ENCODE measurements around the gene LTBP1. TPM values are rescaled to one million over a fixed set of nuclear protein-coding genes. Genes with fewer than 3 reads are reported as not detected.

Gene LTBP1
- total and polyA plus RNA-seq, 4 donors, result 107 to 573 (median 545) TPM

DNA sequence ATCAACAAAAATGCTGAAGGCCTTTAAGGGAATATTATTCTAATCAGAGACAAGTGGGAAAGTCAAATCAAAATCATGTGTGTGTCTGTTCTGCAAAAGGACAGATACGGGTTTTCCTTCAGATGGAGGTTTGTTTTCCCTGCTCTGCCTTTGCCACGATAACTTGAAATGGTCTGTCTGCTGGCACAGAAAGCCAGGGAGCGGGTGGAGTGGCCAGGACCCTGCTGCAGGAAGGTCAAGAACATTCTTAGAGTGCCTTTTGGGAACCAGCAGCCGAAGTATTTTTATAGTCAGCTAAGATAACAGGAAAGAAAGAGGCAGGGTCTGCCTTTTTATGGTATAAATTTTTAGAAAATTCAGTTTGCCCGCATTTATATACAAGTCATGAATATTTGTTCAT lies 234.2 kb downstream of the LTBP1 start:
- Histone ChIP-seq H3K36me3 (ENCODE audit: control insufficient read depth in 1 of 2, insufficient read depth in 2 of 2, low read length in 1 of 2) (peaks cover 2 to 3% of the 10 kb centered on the region in 2 donors), H3K27ac (ENCODE audit: low read depth in 1 of 2, low read length in 2 of 2) (peak overlapping the region; percentile 28 to 68), H3K9me3 (ENCODE audit: control insufficient read depth, low read length) (no peaks in the 10 kb centered on the region), H3K4me3 (ENCODE audit: low read length in 2 of 2) (no peak overlapping the region), H3K27me3 (ENCODE audit: control insufficient read depth in 1 of 2, insufficient read depth in 2 of 2, low read length in 1 of 2) (no peaks in the 10 kb centered on the region), H3K4me1 (ENCODE audit: control insufficient read depth in 1 of 2, insufficient read depth in 2 of 2, low read length in 2 of 2) (peaks cover 4 to 16% of the 10 kb centered on the region in 2 donors)
- intact Hi-C loops (cut with DNase I), result no loop called here
- WGBS, 2 donors, result 5 to 7% methylated on average over 5 of the region's 5 CpGs
- peak in 1 of 2 donors; percentile 66 for DNase-seq
- ATAC-seq (ENCODE audit: low FRiP score), result peak; percentile 73

DNA sequence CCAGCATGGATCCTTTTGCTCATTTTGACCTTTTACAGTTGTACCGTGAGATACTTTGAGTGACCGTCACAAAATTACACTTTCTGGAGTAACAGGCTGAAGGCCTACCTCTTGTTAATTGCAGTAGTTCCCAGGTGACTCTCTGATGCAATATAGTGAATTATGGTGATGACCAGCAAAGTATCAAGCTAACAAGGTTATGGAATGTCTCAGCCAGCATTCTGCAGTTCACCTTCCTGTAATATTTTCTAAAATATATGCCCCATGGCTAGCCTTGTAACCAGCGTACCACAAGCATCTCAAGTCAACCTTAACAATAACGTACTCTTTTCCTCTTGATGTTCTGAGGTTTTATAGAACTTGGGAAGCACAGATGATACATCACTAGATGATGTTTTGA lies 234.7 kb downstream of the LTBP1 start:
- WGBS, 2 donors, result 59 to 63% methylated on average over 4 of the region's 4 CpGs

DNA sequence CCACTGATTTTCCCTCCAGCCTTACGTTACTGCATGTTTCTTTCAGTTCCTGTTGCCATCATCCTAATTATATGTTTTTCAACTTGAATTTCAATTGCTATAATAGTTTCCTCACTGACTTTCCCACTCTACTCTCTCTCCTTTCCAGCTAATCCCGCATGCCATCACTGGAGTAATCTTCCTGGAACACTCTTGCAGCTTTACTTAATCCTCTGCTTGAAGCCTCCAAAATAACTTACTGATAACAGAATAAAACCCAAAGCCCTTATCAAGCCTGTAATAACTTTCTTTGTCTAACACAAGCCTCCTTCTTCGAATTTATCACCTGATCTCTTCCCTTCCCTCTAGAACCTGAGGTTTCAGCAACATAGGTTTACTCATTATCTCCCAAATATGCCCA lies 237.3 kb downstream of the LTBP1 start:
- H3K36me3 ChIP-seq (ENCODE audit: control insufficient read depth in 1 of 2, insufficient read depth in 2 of 2, low read length in 1 of 2), result peaks cover 3 to 6% of the 10 kb centered on the region in 2 donors
- H3K27ac ChIP-seq (ENCODE audit: low read depth in 1 of 2, low read length in 2 of 2), result peak overlapping the region; percentile 12 to 36
- no peak for DNase-seq
- H3K4me1 ChIP-seq (ENCODE audit: control insufficient read depth in 1 of 2, insufficient read depth in 2 of 2, low read length in 2 of 2), result peaks cover 4 to 18% of the 10 kb centered on the region in 2 donors
- no peak overlapping the region for H3K4me3 ChIP-seq (ENCODE audit: low read length in 2 of 2)
- ATAC-seq (ENCODE audit: low FRiP score), result no peak
- intact Hi-C loops (cut with DNase I), result no loop called here
- WGBS, 2 donors, result 29 to 34% methylated on average over 3 of the region's 3 CpGs
- H3K27me3 ChIP-seq (ENCODE audit: control insufficient read depth in 1 of 2, insufficient read depth in 2 of 2, low read length in 1 of 2), result no peaks in the 10 kb centered on the region
- no peaks in the 10 kb centered on the region for H3K9me3 ChIP-seq (ENCODE audit: control insufficient read depth, low read length)

More for the DNA sequence above, 234.7 kb downstream of the LTBP1 start:
- Histone ChIP-seq H3K27ac (ENCODE audit: low read depth in 1 of 2, low read length in 2 of 2) (peak overlapping the region; percentile 28 to 84), H3K36me3 (ENCODE audit: control insufficient read depth in 1 of 2, insufficient read depth in 2 of 2, low read length in 1 of 2) (peaks cover 2 to 3% of the 10 kb centered on the region in 2 donors), H3K4me3 (ENCODE audit: low read length in 2 of 2) (no peak overlapping the region), H3K4me1 (ENCODE audit: control insufficient read depth in 1 of 2, insufficient read depth in 2 of 2, low read length in 2 of 2) (peaks cover 4 to 16% of the 10 kb centered on the region in 2 donors), H3K9me3 (ENCODE audit: control insufficient read depth, low read length) (no peaks in the 10 kb centered on the region), H3K27me3 (ENCODE audit: control insufficient read depth in 1 of 2, insufficient read depth in 2 of 2, low read length in 1 of 2) (no peaks in the 10 kb centered on the region)
- no peak for DNase-seq
- no peak for ATAC-seq (ENCODE audit: low FRiP score)
- intact Hi-C loops (cut with DNase I), result no loop called here

DNA sequence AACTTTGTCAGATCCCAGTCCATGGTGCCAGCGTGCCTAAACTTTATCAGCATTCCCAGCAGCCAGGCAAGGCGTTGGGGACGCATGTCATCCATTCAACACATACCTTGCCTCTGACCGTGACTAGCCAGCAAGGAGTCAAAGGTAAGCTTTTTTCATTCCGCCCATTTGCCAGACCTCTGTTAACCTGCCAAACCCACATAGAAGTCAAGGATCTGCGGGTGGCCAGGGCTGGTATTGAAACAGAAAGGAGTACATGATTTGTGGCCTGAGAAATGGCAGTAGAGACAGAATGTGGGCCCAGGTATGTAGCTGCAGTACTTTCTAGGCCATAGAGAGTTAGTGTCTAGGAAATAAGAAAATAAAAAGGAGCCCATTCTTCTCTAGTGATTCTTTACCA lies 240.2 kb downstream of the LTBP1 start:
- 77% methylated on average over 6 of the region's 6 CpGs for WGBS, 2 donors
- peaks cover 8 to 11% of the 10 kb centered on the region in 2 donors for H3K4me1 ChIP-seq (ENCODE audit: control insufficient read depth in 1 of 2, insufficient read depth in 2 of 2, low read length in 2 of 2)

DNA sequence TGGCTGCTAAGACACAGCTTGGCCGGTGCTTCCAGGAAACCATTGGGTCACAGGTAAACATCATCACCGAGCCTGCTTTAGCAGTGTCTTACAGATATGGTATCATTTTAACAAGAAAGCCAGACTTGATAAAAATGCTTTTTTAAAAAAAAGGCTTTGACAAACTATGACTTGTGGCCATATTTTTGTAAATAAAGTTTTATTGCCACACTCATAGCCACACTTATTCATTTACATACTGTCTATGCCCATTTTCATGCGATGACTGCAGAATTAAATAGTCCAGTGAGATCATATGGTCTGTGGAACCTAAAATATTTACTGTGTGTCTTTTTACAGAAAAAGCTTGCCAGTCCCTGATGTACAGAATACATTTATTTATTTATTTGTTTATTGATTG lies 242.0 kb downstream of the LTBP1 start:
- H3K36me3 ChIP-seq (ENCODE audit: control insufficient read depth in 1 of 2, insufficient read depth in 2 of 2, low read length in 1 of 2), result peaks cover 4 to 12% of the 10 kb centered on the region in 2 donors

More for the DNA sequence above, 240.2 kb downstream of the LTBP1 start:
- intact Hi-C loops (cut with DNase I), result no loop called here
- DNase-seq, result no peak
- peak overlapping the region in 1 of 2 donors; percentile 12 for H3K27ac ChIP-seq (ENCODE audit: low read depth in 1 of 2, low read length in 2 of 2)
- no peaks in the 10 kb centered on the region for H3K27me3 ChIP-seq (ENCODE audit: control insufficient read depth in 1 of 2, insufficient read depth in 2 of 2, low read length in 1 of 2)
- H3K9me3 ChIP-seq (ENCODE audit: control insufficient read depth, low read length), result no peaks in the 10 kb centered on the region
- ATAC-seq (ENCODE audit: low FRiP score), result no peak
- H3K36me3 ChIP-seq (ENCODE audit: control insufficient read depth in 1 of 2, insufficient read depth in 2 of 2, low read length in 1 of 2), result peaks cover 6 to 8% of the 10 kb centered on the region in 2 donors
- no peak overlapping the region for H3K4me3 ChIP-seq (ENCODE audit: low read length in 2 of 2)

DNA sequence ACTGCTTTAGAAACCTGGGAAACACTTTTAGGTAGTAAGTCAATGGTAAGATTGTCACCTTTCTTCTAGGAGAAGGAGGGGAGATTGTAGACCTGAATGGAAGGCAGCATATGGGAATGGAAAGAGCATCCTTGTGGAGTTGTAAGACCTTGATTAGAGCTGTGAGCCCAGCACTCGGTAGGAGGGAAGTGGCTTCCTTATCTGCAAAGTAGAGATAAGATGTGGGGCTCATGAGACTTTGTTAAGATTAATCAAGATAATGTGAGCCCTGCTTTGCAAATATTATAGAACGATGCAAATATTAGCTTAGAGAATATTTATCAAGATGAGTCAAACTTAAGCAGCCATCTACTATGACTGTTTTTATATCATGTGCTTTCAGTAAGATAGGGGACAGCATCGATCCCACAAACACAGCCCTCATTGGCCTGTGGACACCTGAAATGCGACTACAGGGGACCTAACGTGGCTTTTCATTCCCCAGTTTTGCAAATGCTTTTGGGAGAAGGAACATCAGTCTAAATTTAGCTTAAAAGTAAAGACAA lies 243.7 kb downstream of the LTBP1 start:
- H3K4me1 ChIP-seq (ENCODE audit: control insufficient read depth in 1 of 2, insufficient read depth in 2 of 2, low read length in 2 of 2), result peaks cover 5 to 8% of the 10 kb centered on the region in 2 donors
- DNase-seq, result no peak
- WGBS, 2 donors, result 5 to 7% methylated on average over 5 of the region's 5 CpGs
- peaks cover 4 to 11% of the 10 kb centered on the region in 2 donors for H3K36me3 ChIP-seq (ENCODE audit: control insufficient read depth in 1 of 2, insufficient read depth in 2 of 2, low read length in 1 of 2)
- no peak for ATAC-seq (ENCODE audit: low FRiP score)
- no peak overlapping the region for H3K4me3 ChIP-seq (ENCODE audit: low read length in 2 of 2)
- H3K9me3 ChIP-seq (ENCODE audit: control insufficient read depth, low read length), result no peaks in the 10 kb centered on the region
- intact Hi-C loops (cut with DNase I), result no loop called here
- no peaks in the 10 kb centered on the region for H3K27me3 ChIP-seq (ENCODE audit: control insufficient read depth in 1 of 2, insufficient read depth in 2 of 2, low read length in 1 of 2)
- H3K27ac ChIP-seq (ENCODE audit: low read depth in 1 of 2, low read length in 2 of 2), result peak overlapping the region in 1 of 2 donors; percentile 81

More for the DNA sequence above, 242.0 kb downstream of the LTBP1 start:
- DNase-seq (no peak), ATAC-seq (ENCODE audit: low FRiP score) (no peak)
- H3K4me1 ChIP-seq (ENCODE audit: control insufficient read depth in 1 of 2, insufficient read depth in 2 of 2, low read length in 2 of 2), result peaks cover 4 to 11% of the 10 kb centered on the region in 2 donors
- no peak overlapping the region for H3K27ac ChIP-seq (ENCODE audit: low read depth in 1 of 2, low read length in 2 of 2)
- intact Hi-C loops (cut with DNase I), result no loop called here
- no peaks in the 10 kb centered on the region for H3K9me3 ChIP-seq (ENCODE audit: control insufficient read depth, low read length)
- H3K27me3 ChIP-seq (ENCODE audit: control insufficient read depth in 1 of 2, insufficient read depth in 2 of 2, low read length in 1 of 2), result no peaks in the 10 kb centered on the region
- H3K4me3 ChIP-seq (ENCODE audit: low read length in 2 of 2), result no peak overlapping the region
- WGBS, 2 donors, result 94 to 100% methylated on average over 3 of the region's 3 CpGs

DNA sequence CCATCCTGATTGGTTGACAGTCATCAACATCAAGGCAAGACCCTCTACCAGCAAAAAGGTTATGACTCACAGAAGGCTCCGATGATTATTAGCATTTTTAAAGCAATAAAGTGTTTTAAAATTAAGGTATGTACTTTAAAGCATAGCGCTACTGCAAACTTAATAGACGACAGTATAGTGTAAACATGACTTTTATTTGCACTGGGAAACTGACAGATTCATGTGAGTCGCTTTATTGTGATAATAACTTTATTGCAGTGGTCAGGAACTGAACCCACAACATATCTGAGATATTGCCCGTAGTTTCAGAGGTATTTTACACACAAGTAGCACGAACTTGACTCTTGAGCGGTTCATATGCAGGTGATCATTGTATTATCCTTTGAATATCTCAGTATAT lies 249.1 kb downstream of the LTBP1 start:
- Histone ChIP-seq H3K4me3 (ENCODE audit: low read length in 2 of 2) (no peak overlapping the region), H3K36me3 (ENCODE audit: control insufficient read depth in 1 of 2, insufficient read depth in 2 of 2, low read length in 1 of 2) (peaks cover 0 to 7% of the 10 kb centered on the region in 2 donors), H3K9me3 (ENCODE audit: control insufficient read depth, low read length) (no peaks in the 10 kb centered on the region), H3K27me3 (ENCODE audit: control insufficient read depth in 1 of 2, insufficient read depth in 2 of 2, low read length in 1 of 2) (no peaks in the 10 kb centered on the region), H3K27ac (ENCODE audit: low read depth in 1 of 2, low read length in 2 of 2) (no peak overlapping the region), H3K4me1 (ENCODE audit: control insufficient read depth in 1 of 2, insufficient read depth in 2 of 2, low read length in 2 of 2) (peaks cover 3 to 5% of the 10 kb centered on the region in 2 donors)
- ATAC-seq (ENCODE audit: low FRiP score) (no peak), DNase-seq (no peak)
- WGBS, 2 donors, result 85% methylated on average over 7 of the region's 7 CpGs
- intact Hi-C loops (cut with DNase I), result no loop called here

DNA sequence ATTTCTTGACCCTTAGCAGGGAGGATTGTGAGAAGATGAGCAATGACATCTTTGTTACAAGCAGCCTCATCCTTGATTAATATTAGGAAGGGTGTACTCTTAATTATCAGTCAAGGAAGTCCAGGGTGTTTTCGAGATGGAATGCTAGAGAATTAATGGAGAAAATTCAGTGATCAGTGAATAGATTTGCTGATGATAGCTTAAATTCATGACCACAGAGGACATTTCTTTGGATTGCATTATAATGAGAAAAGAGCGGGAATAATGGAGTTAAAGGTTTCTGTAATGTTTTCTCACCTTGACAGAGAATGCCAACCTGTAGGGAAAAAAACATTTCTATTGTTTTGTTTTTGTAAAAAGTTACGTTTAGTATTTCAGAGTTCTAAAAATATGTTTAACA lies 249.9 kb downstream of the LTBP1 start:
- peak overlapping the region in 1 of 2 donors; percentile 22 for H3K27ac ChIP-seq (ENCODE audit: low read depth in 1 of 2, low read length in 2 of 2)
- ATAC-seq (ENCODE audit: low FRiP score) (no peak), DNase-seq (no peak)
- no peak overlapping the region for H3K4me3 ChIP-seq (ENCODE audit: low read length in 2 of 2)
- 64 to 70% methylated on average over 3 of the region's 3 CpGs for WGBS, 2 donors
- H3K36me3 ChIP-seq (ENCODE audit: control insufficient read depth in 1 of 2, insufficient read depth in 2 of 2, low read length in 1 of 2), result peaks cover 0 to 7% of the 10 kb centered on the region in 2 donors
- intact Hi-C loops (cut with DNase I), result no loop called here
- no peaks in the 10 kb centered on the region for H3K27me3 ChIP-seq (ENCODE audit: control insufficient read depth in 1 of 2, insufficient read depth in 2 of 2, low read length in 1 of 2)
- no peaks in the 10 kb centered on the region for H3K9me3 ChIP-seq (ENCODE audit: control insufficient read depth, low read length)
- H3K4me1 ChIP-seq (ENCODE audit: control insufficient read depth in 1 of 2, insufficient read depth in 2 of 2, low read length in 2 of 2), result peaks cover 1 to 3% of the 10 kb centered on the region in 2 donors

DNA sequence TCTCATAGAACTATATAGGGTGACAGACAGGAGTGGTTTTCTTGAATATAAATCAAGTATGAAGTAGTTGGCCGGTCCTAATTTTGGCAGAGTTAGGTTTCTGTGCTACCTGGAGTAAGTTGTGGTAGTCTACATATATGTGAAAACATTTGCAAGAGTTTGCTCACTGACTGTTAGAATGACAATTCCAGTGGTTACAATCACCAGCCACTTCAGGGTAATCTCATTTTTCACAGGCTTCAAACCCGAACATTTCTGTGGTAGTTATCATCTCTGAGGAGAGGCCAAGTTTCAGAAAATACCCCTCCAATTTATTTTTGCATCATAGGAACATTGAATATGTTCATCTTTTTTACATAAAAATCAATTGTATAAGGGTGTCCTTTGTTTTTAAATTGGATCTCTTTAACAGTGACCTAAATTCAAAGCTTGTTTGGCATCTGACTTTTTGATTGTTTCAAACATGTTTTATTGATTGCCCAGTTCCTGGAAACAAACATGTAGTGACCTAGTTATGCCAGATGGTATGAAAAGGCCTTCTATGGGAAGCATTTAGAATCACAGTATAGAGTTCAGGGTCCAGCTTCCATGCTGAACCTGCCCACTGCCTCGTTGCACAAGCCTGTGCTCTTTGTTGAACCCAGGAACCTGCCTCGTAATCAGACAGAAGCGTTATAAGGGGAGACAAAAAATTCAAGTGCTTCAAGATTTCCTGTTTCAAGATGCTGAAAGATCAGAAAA lies 250.6 kb downstream of the LTBP1 start:
- H3K27ac ChIP-seq (ENCODE audit: low read depth in 1 of 2, low read length in 2 of 2), result no peak overlapping the region
- no peak for ATAC-seq (ENCODE audit: low FRiP score)
- no peaks in the 10 kb centered on the region for H3K27me3 ChIP-seq (ENCODE audit: control insufficient read depth in 1 of 2, insufficient read depth in 2 of 2, low read length in 1 of 2)

More for the DNA sequence above, 250.6 kb downstream of the LTBP1 start:
- intact Hi-C loops (cut with DNase I), result no loop called here
- H3K4me1 ChIP-seq (ENCODE audit: control insufficient read depth in 1 of 2, insufficient read depth in 2 of 2, low read length in 2 of 2), result peaks cover 0 to 3% of the 10 kb centered on the region in 2 donors
- no peaks in the 10 kb centered on the region for H3K9me3 ChIP-seq (ENCODE audit: control insufficient read depth, low read length)
- no peak for DNase-seq
- peaks cover 0 to 7% of the 10 kb centered on the region in 2 donors for H3K36me3 ChIP-seq (ENCODE audit: control insufficient read depth in 1 of 2, insufficient read depth in 2 of 2, low read length in 1 of 2)
- WGBS, 2 donors, result 72 to 75% methylated on average over 5 of the region's 5 CpGs
- H3K4me3 ChIP-seq (ENCODE audit: low read length in 2 of 2), result no peak overlapping the region

All from aorta (tissue), 5 donors.